Measurements from ENCODE around the gene FNBP1. TPM values are rescaled to one million over a fixed set of nuclear protein-coding genes. Genes with fewer than 3 reads are reported as not detected.
"Not testable (repeated sequence)": the region's sequence is repeated elsewhere in the genome, so short reads cannot be mapped to it uniquely, and the experiment has no call there.

FNBP1 gene
- total and polyA plus RNA-seq, 2 experiments from 2014 or later, result 19.5 to 21.0 TPM

DNA sequence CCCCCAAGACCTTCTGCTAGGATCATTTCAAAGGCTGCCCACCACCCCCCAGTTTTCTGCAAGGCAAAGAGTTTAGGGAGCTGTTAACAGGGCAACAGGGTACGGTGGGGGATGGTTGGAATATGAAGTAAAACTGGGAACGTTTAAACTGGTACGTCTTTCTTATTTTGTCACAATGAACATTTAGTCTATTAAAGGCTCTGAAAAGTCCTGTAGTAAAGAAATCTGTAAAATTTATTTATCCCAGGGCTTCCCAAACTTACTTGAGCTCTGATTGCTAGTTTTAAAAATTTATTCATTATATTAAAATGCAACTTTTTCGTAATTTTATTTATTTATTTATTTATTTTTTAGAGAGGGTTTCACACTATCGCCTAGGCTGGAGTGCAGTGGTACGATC lies 145.7 kb downstream of the FNBP1 start:
- no peaks in the 10 kb centered on the region for H4K20me1 ChIP-seq (ENCODE audit: insufficient read depth, poor library complexity, severe bottlenecking)
- no peaks in the 10 kb centered on the region for H3K9me3 ChIP-seq (ENCODE audit: low read depth)
- no peak overlapping the region for H3K4me3 ChIP-seq
- no peak for TF ChIP-seq EZH2phosphoT487 (IDR thresholded peaks at IDR 0.05; ENCODE audit: low read depth, severe bottlenecking, unreplicated experiment)
- TF ChIP-seq EZH2 (IDR thresholded peaks at IDR 0.05; ENCODE audit: borderline replicate concordance), result no peak
- TF ChIP-seq, protein P1, sequence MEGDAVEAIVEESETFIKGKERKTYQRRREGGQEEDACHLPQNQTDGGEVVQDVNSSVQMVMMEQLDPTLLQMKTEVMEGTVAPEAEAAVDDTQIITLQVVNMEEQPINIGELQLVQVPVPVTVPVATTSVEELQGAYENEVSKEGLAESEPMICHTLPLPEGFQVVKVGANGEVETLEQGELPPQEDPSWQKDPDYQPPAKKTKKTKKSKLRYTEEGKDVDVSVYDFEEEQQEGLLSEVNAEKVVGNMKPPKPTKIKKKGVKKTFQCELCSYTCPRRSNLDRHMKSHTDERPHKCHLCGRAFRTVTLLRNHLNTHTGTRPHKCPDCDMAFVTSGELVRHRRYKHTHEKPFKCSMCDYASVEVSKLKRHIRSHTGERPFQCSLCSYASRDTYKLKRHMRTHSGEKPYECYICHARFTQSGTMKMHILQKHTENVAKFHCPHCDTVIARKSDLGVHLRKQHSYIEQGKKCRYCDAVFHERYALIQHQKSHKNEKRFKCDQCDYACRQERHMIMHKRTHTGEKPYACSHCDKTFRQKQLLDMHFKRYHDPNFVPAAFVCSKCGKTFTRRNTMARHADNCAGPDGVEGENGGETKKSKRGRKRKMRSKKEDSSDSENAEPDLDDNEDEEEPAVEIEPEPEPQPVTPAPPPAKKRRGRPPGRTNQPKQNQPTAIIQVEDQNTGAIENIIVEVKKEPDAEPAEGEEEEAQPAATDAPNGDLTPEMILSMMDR (IDR thresholded peaks at IDR 0.05; ENCODE audit: poor library complexity), result no peak
- no peak for DNase-seq (ENCODE audit: low spot score)
- H3K4me2 ChIP-seq, result no peak overlapping the region
- no peaks in the 10 kb centered on the region for H3K27me3 ChIP-seq
- WGBS (ENCODE audit: low lambda C conversion rate, missing lambda C conversion rate), result 97% methylated on average over 6 of the region's 6 CpGs
- peaks cover 6% of the 10 kb centered on the region for H3K4me1 ChIP-seq (ENCODE audit: insufficient read depth)
- no peaks in the 10 kb centered on the region for H3K79me2 ChIP-seq
- no peaks in the 10 kb centered on the region for H3K9me2 ChIP-seq (replicated peaks; ENCODE audit: insufficient read depth)
- no peak overlapping the region for H3K27ac ChIP-seq
- no peak overlapping the region for H2AFZ ChIP-seq
- H3K36me3 ChIP-seq (replicated peaks; ENCODE audit: insufficient read depth, low read depth), result no peaks in the 10 kb centered on the region

DNA sequence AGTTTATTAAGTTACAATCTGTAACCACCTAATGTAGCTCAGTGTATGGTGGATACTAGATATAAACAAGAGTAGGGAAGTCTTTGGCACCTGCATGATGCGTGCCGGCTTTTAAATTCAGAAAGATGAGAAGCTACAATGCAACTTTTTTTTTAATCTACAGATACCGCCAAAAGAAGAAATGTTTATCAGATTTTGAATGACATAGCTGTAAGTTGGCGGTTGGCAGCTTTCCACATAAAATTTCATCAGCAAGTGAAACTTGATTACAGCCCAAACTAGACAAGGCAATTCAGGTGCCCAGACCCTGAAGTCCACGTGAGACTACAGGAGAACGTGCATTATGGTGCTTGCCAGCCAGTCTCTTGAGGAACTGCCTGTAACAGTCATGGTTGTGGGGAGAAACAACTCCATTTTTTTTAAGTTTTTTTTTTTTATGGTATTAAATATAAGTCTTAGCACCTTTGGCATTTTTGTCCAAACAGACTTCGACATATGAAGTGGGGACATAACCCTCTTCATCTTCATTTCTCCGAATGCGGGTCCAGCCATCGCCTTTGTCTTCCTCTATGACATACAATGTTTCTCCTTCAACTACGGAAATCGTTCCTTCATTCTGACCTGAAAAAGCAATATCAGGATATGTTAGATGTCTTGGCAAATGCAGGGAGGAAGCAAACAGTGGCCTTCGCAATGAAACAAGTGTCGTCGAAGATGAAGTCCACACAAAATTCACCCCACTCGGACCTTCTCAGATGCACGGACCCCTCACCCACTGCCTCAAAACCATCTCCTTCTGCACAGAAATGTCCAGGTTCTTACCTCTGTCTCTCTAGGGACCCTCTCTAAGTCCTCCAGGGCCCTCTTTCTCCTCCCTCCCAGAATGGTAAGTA lies 147.4 kb downstream of the FNBP1 start:
- H4K20me1 ChIP-seq (ENCODE audit: insufficient read depth, poor library complexity, severe bottlenecking), result no peaks in the 10 kb centered on the region
- no peak for DNase-seq (ENCODE audit: low spot score)
- no peaks in the 10 kb centered on the region for H3K36me3 ChIP-seq (replicated peaks; ENCODE audit: insufficient read depth, low read depth)
- H3K27ac ChIP-seq, result no peak overlapping the region
- H3K9me3 ChIP-seq (ENCODE audit: low read depth), result no peaks in the 10 kb centered on the region
- TF ChIP-seq EZH2 (IDR thresholded peaks at IDR 0.05; ENCODE audit: borderline replicate concordance), result no peak
- H3K79me2 ChIP-seq, result no peaks in the 10 kb centered on the region
- peaks cover 11% of the 10 kb centered on the region for H3K4me1 ChIP-seq (ENCODE audit: insufficient read depth)
- H3K9me2 ChIP-seq (replicated peaks; ENCODE audit: insufficient read depth), result no peaks in the 10 kb centered on the region
- H3K4me3 ChIP-seq, result no peak overlapping the region
- no peak overlapping the region for H2AFZ ChIP-seq
- no peak overlapping the region for H3K4me2 ChIP-seq
- 97% methylated on average over 17 of the region's 17 CpGs for WGBS (ENCODE audit: low lambda C conversion rate, missing lambda C conversion rate)
- no peaks in the 10 kb centered on the region for H3K27me3 ChIP-seq

DNA sequence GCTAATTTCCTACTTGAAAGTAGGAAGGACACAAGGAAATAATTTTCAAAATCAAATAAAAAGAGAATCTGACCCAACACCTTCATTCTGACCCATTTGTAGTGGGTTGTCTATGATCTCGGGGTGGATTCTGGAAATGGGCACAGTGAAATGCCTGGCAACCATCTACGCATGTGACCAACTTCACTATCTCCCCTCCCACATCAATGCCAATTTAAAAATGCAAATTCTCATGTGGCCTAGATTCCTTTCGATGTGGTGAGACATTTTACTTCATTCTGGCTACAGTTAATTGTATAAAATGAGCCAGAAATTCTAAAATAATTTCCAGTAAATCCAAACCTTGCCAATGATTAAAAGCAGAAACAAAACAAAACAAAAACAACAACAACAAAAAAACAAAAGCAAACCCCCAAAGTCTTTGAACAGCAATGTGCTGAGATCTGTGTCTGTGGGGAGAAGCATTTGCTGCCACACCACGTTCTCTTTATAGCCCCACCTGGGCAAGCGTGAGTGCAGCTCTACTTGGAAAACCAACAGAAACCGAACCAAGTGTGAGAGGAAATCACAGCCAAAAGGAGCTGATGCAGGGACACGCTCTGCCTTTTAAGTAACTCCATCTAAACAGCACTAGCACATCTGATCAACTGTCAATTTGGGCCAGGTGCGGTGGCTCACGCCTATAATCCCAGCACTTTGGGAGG lies 148.7 kb downstream of the FNBP1 start:
- DNase-seq (ENCODE audit: low spot score), result no peak
- no peaks in the 10 kb centered on the region for H3K9me3 ChIP-seq (ENCODE audit: low read depth)
- TF ChIP-seq, protein P1 (IDR thresholded peaks at IDR 0.05; ENCODE audit: poor library complexity), result no peak
- no peak for TF ChIP-seq EZH2 (IDR thresholded peaks at IDR 0.05; ENCODE audit: borderline replicate concordance)
- TF ChIP-seq EZH2phosphoT487 (IDR thresholded peaks at IDR 0.05; ENCODE audit: low read depth, severe bottlenecking, unreplicated experiment), result no peak
- H3K27me3 ChIP-seq, result no peaks in the 10 kb centered on the region
- H3K9me2 ChIP-seq (replicated peaks; ENCODE audit: insufficient read depth), result no peaks in the 10 kb centered on the region
- no peaks in the 10 kb centered on the region for H4K20me1 ChIP-seq (ENCODE audit: insufficient read depth, poor library complexity, severe bottlenecking)
- no peak overlapping the region for H3K27ac ChIP-seq
- no peak overlapping the region for H3K4me2 ChIP-seq
- no peak overlapping the region for H3K4me3 ChIP-seq
- H3K36me3 ChIP-seq (replicated peaks; ENCODE audit: insufficient read depth, low read depth), result no peaks in the 10 kb centered on the region
- H3K4me1 ChIP-seq (ENCODE audit: insufficient read depth), result peaks cover 11% of the 10 kb centered on the region
- H2AFZ ChIP-seq, result no peak overlapping the region
- H3K79me2 ChIP-seq, result no peaks in the 10 kb centered on the region
- WGBS (ENCODE audit: low lambda C conversion rate, missing lambda C conversion rate), result 91% methylated on average over 9 of the region's 9 CpGs

GRCh38 chr9:129891569-129891968 lies 151.4 kb downstream of the FNBP1 start:
- peak overlapping the region; percentile 9 for H3K4me2 ChIP-seq
- H2AFZ ChIP-seq, result no peak overlapping the region
- H3K9me2 ChIP-seq (replicated peaks; ENCODE audit: insufficient read depth), result no peaks in the 10 kb centered on the region
- TF ChIP-seq EZH2phosphoT487 (IDR thresholded peaks at IDR 0.05; ENCODE audit: low read depth, severe bottlenecking, unreplicated experiment), result no peak
- no peak for TF ChIP-seq EZH2 (IDR thresholded peaks at IDR 0.05; ENCODE audit: borderline replicate concordance)
- TF ChIP-seq, protein P1 (IDR thresholded peaks at IDR 0.05; ENCODE audit: poor library complexity), result no peak
- H3K27me3 ChIP-seq, result no peaks in the 10 kb centered on the region
- H3K36me3 ChIP-seq (replicated peaks; ENCODE audit: insufficient read depth, low read depth), result no peaks in the 10 kb centered on the region
- H3K79me2 ChIP-seq, result no peaks in the 10 kb centered on the region
- H4K20me1 ChIP-seq (ENCODE audit: insufficient read depth, poor library complexity, severe bottlenecking), result no peaks in the 10 kb centered on the region
- 77% methylated on average over 4 of the region's 4 CpGs for WGBS (ENCODE audit: low lambda C conversion rate, missing lambda C conversion rate)
- peaks cover 11% of the 10 kb centered on the region for H3K4me1 ChIP-seq (ENCODE audit: insufficient read depth)
- H3K27ac ChIP-seq, result peak overlapping the region; percentile 4
- H3K9me3 ChIP-seq (ENCODE audit: low read depth), result no peaks in the 10 kb centered on the region
- no peak for DNase-seq (ENCODE audit: low spot score)
- H3K4me3 ChIP-seq, result no peak overlapping the region

DNA sequence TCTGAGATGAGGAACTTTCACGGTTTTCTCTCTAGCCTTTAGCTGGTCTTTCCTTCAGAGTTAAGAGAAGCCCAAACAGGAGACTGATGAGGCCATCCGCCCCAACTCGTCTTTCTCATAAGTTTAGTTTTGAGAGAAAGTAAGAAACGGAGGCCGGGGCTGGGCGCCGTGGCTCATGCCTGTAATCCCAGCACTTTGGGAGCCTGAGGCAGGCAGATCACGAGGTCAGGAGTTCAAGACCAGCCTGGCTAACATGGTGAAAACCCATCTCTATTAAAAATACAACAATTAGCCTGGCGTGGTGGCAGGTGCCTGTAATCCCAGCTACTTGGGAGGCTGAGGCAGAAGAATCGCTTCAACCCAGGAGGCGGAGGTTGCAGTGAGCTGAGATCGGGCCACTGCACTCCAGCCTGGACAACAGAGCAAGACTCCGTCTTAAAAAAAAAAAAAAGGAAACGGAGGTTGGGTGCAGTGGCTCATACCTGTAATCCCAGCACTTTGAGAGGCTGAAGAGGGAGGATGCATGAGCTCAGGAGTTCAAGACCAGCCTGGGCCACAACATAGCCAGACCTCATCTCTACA lies 152.2 kb downstream of the FNBP1 start:
- WGBS (ENCODE audit: low lambda C conversion rate, missing lambda C conversion rate), result 88% methylated on average over 12 of the region's 14 CpGs
- not testable (repeated sequence) for H3K4me2 ChIP-seq; DNase-seq (ENCODE audit: low spot score)

More for the DNA sequence above, 152.2 kb downstream of the FNBP1 start:
- H3K4me3 ChIP-seq; H3K36me3 ChIP-seq (replicated peaks; ENCODE audit: insufficient read depth, low read depth); H4K20me1 ChIP-seq (ENCODE audit: insufficient read depth, poor library complexity, severe bottlenecking); H3K79me2 ChIP-seq; H2AFZ ChIP-seq; H3K27me3 ChIP-seq; H3K9me3 ChIP-seq (ENCODE audit: low read depth); H3K9me2 ChIP-seq (replicated peaks; ENCODE audit: insufficient read depth): not testable (repeated sequence)
- Histone ChIP-seq H3K27ac (peak overlapping the region; percentile 4), H3K4me1 (ENCODE audit: insufficient read depth) (peaks cover 19% of the 10 kb centered on the region)

Measured in hepatocyte (in vitro differentiated cells).